GM21515 (cell line): ENCODE measurements around the gene MAPK7.

Source experiments
- ATAC-seq: cut with Tn5 transposase; IDR thresholded peaks from one replicate; pipeline ENCODE4 v1.9.1; 2021; ENCODE audit not compliant: unreplicated experiment

MAPK7 gene

DNA sequence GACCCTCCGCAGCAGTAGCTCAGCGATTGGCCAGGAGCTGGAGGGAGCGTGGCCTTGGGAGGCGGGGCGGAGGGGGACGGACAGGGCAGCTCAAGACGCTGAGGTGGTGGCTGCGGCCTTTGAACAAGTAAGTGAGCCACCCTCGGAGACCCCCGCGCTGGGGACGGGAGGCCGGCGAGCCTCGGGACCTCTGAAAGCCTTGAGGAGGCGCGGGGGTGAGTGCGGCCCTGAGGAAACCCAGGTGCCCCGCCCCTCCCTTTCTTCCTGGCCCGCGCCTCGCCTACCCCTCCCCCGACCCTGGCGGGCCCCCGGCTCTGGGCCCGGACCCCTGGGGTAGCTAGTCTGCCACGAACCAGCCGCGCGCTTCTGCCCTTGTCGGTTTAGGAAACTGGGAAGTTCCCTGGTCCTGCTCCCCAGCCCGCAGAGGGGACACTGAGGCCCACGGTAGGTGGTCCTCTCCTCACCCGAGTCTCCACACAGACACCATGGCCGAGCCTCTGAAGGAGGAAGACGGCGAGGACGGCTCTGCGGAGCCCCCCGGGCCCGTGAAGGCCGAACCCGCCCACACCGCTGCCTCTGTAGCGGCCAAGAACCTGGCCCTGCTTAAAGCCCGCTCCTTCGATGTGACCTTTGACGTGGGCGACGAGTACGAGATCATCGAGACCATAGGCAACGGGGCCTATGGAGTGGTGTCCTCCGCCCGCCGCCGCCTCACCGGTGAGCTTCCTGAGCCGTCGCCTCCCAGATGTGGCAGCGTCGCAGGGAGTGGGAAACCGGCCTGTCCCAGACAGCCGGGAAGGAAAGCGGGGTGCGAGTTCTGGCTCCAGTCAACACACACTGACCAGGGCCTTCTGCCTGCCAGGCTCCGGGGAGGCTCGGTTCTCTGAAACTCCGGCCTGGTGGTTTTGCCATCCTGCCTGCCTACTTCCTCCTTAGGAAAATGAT is at the start of gene MAPK7:
Gene MAPK7, plus strand, starts transcription at position 83 of the 945 bp plus-strand sequence. Its CDS starts 403 bp downstream, at position 486.
- peak; percentile 11 for ATAC-seq

DNA sequence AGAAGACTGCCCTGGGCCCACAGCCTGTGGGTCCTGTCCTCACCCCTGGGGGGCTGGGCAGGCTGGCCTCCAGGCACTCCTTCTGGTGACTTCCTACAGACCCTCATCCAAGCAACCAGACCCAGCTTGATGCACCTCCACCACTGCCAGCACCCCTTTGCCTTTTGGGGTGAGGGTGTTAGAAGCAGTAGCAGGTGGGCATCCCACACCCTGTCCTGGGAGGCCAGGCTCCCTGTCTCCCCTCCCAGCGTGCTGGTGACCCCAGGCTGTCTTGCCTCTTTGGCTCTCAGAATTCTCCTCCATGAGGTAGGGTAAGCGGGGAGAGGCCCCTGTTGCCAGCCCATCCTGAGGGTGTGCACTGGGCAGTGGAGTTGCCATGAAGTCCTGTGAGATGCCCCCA is 49.2 kb upstream of the MAPK7 start:
- no peak for ATAC-seq

DNA sequence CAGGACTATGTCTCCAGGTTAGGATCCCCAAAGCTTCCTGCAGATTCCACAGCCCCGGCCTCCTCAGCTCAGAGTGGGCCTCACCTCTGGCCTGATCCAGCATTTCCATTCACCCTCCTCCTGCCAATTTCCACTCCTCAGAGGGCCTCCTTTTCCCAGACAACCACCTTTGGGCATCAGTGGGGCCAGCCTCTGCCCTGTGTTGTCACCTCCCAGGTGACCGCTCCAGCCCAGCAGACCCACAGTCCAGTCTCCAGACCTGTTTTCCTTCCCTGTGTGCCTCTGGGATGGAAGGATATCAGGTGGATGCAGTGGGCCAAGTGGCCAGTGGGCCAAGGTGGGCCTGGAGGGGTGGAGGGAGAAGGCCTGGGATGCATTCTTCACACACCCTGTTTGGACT is 48.5 kb upstream of the MAPK7 start:
- ATAC-seq, result no peak

DNA sequence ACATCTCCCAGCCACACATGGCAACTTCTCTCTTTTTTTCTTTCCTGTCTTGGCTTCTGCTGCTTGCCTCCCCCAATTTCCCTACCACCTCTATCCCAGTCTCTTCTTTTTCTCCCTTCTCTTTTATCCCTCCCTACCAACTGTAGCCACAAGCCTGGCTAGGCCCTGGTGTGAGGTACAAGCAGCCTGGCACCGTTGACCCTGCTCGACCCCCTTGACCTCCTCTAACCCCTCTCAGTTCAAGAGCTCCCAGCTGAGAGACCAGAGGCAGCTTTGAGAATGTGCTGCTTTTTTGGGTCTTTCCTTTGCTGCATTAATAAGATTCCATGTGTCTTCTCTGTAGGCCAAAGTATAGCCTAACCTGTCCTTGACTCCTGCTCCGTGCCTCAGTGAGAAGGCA is 48.0 kb upstream of the MAPK7 start:
- ATAC-seq, result no peak

DNA sequence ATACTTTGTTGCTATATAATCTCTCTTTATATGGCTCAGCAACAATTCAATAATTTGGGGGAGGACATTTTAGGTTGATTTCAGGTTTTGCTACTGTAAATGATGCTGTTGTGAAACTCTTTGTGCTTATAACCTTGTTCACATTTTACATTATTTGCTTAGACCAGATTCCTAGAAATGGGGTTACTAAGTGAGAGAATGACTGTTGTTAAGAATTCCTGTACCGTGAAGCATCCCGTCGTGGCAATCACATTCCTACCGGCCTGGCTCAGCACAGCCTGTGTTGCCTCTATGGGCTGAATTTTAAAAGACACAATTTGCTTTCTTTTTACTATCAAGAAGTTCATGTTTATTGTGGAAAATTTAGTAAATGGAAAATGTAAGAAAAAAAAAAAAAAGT is 47.2 kb upstream of the MAPK7 start:
- no peak for ATAC-seq

DNA sequence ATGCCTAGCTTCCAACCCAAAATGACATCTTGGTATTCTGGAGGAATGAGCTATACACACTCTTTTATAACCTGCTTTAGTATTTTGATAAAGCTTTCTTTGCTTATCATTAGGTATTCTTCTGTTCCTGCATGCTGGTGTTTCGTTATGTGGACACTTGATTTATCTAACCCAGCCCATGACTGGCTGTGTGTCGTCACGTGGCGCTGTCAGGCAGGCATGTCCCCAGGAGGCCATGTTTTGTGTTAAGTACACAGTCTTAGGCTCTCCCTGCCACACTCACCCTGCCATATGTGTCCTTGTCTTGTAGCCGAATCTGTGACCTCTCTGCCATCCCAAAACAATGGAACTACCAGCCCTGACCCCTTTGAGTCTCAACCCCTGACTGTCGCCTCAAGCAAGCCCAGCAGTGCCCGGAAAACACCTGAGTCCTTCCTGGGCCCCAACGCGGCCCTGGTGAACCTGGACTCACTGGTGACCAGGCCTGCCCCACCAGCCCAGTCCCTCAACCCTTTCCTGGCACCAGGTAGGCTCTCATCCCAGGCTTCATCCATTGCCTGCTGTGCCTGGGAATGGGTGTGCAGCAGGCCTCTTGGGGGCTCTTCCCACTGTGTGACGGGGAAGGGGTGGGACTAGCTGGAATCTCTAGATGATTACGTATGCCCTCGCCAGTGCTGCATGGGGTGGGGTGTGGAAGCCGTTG is 46.6 kb upstream of the MAPK7 start:
- no peak for ATAC-seq

DNA sequence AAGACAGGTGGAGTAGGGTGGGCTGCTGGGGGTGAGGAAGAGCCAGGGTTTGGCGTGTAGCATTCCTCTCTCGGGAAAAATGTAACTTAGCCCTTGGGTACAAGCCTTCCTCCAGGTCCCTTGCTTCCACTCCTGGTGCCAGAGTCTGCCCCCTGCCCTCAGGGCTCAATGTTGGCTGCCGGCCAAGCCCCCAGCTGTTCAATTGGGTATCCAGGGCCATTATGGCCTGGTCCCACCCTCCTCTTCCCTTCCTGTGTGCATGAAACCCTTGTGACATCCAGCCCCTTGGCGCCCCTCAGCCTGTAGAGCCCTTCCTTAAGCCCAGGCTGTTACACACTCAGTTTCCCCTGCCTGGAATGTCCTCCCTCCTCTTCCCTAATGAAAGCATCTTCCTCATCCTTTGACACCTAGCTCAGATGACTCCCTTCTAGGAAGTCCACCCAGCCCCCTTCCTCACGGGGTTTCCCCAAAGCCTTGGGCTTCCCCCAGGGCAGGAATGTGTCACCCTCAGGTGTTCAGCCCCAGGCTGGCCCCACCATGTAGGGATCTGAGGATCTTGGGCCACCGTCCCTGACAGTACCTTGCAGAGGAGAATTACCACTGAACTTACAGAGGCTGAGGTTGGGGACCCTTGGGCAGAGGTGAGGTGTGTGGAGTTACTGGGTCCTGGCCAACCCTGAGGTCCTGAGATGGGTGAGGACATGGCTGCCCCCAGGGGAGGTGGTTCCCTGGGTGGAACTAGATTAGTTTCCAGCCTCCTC is 45.7 kb upstream of the MAPK7 start:
- no peak for ATAC-seq

DNA sequence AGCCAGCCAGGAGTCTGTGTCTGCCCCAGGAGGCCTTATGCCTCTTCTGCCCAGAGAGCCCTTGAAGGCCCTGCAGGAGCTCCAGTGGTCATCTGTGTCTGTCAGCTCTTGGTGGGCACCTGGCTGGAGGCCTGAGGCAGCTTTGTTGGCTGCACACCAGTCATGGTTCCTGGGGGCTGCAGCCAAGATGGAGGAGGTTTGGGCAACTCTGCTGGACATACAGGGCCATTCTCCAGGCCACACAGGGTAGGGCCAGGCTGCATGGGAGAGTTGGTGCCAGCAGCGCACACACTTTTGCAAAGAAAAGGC is 45.2 kb upstream of the MAPK7 start:
- no peak for ATAC-seq

DNA sequence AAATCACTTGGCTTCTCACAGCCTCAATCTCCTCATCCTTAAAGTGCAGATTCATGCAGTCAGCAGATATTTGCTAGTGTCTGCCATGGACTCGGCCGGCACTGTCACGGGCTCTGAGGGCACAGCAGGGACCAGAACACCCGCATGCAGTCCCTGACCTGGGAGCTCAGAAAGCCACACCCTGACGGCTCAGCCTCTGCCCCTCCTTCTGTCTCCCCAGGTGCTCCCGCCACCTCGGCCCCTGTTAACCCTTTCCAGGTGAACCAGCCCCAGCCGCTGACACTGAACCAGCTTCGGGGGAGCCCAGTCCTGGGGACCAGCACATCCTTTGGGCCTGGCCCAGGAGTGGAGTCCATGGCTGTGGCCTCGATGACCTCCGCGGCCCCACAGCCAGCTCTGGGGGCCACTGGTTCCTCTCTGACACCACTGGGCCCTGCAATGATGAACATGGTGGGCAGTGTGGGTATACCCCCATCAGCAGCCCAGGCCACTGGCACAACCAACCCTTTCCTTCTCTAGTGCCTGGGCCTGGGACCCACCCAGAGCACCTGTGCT is 44.5 kb upstream of the MAPK7 start:
- ATAC-seq, result no peak

DNA sequence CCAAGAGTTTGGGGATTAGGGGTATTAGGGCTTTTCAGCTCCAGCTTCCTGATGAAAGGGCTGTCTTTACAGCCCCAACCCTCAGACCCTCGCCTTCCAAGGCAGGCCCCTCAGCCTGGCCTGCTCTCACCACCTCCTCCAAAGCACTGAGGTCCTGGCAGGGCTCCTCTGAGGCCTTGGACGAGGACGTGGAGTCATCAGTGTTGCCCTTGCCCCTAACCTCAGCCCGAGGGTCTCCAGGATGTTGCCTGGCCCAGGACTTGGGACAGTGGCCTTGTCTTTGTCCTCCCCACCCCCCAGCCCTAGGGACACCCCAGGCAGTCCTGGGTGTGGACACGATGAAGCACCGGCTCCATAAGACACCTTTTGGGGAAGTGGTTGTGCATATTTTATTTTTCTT is 44.0 kb upstream of the MAPK7 start:
- no peak for ATAC-seq

DNA sequence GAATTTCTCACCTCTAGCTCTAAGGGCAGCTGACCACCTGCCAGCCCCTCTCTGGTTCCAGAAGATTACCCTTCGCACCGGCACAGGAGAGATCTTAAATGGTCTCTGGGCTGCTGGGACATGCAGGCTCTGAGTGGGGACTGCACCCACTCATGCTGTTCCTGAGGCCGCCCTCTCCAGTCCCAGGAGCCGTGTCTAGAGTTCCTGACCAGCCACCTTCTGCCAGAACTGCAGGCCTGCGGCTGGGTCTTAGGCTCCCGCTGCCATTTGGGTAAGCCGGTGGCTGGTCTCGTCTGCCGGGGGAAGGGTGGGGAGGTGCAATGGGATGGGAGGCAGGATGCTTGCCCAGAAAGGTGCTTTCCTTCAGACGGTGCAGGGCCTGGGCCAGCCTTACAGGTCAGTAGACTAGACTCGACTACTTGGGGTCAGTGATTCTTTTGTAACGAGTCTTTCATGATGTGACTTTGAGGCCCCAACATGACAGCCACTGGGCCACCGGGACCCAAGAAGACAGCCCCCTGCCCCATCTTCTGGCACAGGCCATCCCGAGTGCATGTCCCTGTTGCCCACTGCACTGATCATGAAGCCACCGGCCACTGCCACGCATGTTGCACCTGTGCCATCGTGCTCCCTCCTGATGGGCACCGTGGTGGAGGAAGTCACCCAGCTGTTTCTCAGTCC is 42.2 kb upstream of the MAPK7 start:
- ATAC-seq, result no peak

DNA sequence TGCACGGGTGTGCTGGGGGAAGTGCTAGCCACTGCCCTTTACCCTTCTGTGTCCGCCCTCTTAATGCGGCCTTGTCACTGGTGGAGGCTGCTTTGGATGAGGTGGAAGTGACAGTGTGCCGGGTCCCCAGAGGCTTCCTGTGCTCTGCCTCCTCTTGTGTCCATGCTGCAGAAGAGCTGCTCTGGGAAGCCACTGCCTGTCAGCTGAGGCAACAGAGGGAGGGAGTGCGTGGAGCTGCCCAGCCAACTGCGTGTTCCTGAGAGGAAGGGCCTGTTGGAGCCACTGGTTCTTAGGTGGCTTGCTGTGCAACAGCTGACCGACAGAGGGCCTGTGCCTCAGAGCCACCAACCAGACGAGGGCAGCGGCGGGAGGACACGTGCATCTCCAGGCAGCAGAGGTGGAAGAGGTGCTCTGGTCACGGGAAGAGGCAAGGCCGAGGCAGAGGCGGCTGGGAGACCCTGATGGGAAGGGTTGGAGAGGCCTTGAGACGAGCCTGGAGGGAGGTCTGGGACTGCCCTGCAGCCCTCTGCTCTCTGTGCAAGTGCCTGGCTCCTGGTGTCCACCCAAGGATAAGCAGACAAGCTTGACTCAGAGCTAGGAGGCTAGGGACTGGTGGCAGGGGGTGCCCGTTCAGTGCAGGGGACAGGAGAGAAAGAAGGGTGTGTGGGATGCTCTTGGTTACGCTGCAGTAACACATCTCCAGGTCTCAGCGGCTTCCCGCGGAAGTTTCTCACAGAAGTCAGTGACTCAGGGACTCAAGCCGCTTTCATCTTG is 41.2 kb upstream of the MAPK7 start:
- no peak for ATAC-seq

DNA sequence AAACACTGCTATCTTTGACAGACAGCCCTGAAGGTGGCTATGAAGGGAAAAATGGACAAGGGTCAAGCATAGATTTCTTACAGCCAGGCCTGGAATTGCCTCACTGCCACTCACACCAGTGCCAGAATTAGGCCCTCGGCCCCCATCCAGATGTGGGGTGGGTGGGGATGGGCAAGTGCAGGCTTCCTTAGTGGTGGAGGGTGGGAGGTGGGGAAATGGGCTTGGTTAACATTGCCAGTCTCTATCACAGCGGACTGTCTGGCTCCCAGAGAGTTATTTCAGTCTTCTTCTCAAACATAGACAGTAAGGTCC is 40.6 kb upstream of the MAPK7 start:
- no peak for ATAC-seq

DNA sequence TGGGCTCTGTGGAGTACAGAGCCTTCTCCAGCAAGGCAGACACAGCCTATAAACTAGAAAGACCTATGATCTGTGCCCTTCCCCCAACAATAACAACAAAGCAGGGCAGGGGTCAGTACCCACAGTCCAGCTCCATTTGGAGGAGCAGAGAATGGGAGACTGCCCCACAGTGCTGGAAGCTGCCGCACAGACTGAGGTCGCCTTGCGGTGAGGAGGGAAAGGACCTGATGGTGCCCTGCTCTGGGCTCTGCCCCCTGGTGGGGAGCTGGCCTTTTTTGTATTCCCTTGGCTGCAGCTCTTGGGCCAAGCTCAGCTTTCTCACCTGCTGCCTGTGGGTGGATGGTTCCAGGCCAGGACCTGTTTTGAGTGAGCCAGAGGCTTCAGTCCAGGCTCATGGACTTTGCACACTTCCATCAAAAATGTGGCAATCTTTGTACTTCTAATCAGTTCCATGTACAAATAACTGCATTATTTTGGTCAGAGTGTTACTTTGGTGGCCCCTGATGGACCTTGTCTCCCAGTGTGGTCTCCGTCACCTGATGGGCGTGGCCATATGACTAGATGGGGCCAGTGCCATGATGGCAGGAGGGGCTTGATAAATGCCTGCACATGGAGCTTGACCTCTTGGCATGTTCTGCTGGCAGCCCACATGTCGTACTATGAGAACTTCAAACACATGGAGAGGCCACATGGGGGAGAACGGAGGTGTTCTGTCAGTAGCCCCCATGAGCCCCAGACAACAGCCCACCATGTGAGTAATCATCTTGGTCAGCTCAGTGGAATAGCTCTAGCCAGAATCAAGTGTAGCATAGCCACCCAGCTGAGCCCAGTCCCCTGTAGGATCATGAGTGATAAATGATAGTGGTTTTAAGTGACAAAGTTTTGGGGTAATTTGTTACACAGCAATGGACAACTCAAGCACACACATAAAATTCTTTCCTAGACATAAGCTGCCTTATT is 40.0 kb upstream of the MAPK7 start:
- ATAC-seq, result no peak

DNA sequence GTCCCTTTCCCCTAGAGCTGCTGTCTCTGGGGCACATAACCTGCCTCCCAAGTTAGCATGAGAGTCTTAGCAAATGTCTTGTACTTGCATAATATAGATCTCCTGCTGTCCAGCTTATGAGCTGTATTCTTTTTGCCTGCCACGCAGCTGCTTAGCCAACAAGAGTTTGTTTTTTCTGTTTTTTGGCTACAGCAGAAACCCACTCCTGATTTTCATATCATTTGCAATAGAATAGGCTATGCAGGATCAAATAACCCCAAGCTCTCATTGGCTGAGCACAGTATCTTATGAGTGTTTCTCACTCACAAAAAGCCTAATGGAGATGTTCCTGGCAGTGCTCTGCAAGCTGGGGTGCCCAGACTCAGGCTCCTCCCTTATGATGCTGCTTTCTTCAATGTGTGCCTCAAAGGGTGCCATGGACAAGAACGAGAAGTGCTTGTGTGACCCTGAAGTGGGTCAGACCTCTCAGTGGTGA is 38.9 kb upstream of the MAPK7 start:
- ATAC-seq, result no peak

DNA sequence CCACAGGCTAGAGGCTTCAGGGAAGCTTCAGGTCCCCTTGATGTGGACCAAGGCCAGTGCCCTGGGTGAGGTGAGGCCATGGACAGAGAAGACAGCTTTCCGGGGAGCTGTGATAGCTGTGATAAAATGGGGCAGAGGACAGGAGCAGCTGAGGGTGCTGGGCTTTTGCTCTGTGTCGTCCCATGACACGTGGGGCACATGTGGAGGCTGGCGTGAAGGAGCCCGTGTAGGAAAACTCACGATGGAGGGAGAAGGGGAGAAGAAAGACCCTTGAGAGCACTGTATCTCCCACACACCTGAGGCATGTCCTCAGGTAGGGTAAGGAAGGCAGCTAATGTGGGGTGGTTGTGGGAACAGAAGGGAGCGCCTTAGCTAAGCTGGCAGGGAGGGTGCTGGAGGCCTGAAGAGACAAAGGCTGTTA is 37.1 kb upstream of the MAPK7 start:
- no peak for ATAC-seq

DNA sequence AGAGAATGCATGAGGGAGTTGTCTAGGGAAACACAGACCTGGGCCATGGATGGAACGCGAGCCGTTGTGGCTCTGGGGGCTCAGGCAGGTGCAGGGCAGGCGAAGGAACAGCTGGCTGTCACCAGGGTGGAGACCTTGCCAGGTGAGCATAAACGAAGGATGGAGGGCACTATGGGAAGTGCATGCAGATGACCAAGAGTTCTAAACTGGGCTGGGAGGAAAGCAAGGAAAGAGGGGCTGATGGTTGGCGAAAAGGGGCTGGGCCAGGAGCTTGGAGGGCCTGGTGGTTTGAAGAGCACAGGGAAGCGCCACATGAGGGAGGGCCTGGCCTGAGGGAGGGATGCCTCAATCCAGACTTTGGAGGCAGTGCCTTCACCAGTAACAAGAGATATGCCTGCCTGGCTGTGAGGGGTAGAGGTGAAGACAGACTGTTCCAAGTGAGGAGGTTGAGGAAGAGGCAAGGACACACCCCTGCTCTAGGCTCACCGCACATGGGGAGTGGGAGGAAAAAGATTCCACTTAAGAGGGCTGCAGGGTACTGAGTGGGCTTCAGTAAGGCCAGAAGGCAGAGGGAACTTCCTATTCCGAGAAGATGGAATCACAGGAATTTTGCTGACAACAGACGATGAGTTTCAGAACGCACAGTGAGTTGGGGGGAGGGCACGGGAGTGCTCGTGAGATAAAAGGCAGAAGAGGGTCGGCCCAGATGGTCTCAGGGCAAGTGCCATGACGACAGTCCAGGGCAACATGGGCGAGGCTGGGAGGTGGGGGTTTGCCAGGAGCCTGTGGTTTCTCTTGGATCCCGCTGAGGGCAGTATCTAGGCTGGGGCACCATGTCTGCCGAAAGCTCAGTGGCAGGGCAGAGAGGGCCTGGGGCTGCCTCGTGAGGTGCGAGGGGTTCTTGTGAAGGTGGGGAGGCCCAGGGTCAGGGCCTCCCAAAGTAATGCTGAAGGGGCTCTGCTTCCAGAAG is 36.4 kb upstream of the MAPK7 start:
- no peak for ATAC-seq
